VCaP (cell line): ENCODE data around the gene ASB1.

Experiments
- H3K27ac ChIP-seq: fragments of 450-650 bp; 2 replicates; pipeline ENCODE4 v1.5.1; 2017
- CTCF ChIP-seq: fragments of 450-650 bp; conservative IDR thresholded peaks from 2 replicates; pipeline ENCODE4 v1.5.1; 2017; ENCODE audit warnings: mild to moderate bottlenecking, moderate library complexity

The ASB1 gene

GRCh38 chr2:238382381-238382781 is 44.3 kb upstream of the ASB1 start:
- no peak overlapping the region for H3K27ac ChIP-seq

GRCh38 chr2:238383135-238383534 is 43.6 kb upstream of the ASB1 start:
- no peak for TF ChIP-seq CTCF
- no peak overlapping the region for H3K27ac ChIP-seq

More at GRCh38 chr2:238382381-238382781, 44.3 kb upstream of the ASB1 start:
- TF ChIP-seq CTCF, result no peak

- no peak for TF ChIP-seq CTCF
- H3K27ac ChIP-seq, result no peak overlapping the region
Measured at GRCh38 chr2:238383743-238384380, 42.9 kb upstream of the ASB1 start.

- TF ChIP-seq CTCF, result no peak
- no peak overlapping the region for H3K27ac ChIP-seq
Measured at GRCh38 chr2:238387332-238387731, 39.4 kb upstream of the ASB1 start.

- H3K27ac ChIP-seq, result peak overlapping the region; percentile 81
- TF ChIP-seq CTCF, result no peak
Measured at GRCh38 chr2:238388794-238389193, 37.9 kb upstream of the ASB1 start.

GRCh38 chr2:238389988-238390589 is 36.6 kb upstream of the ASB1 start:
- no peak for TF ChIP-seq CTCF
- H3K27ac ChIP-seq, result peak overlapping the region; percentile 81

GRCh38 chr2:238391042-238391689 is 35.6 kb upstream of the ASB1 start:
- TF ChIP-seq CTCF, result no peak
- H3K27ac ChIP-seq, result peak overlapping the region; percentile 81
